Left hindlimb (tissue), 1 donor: ENCODE results near the gene DHRS7.

Source experiments
- DNase-seq: peaks from one replicate; pipeline ENCODE4 v3.0.0-alpha.2; 2018

Gene DHRS7

GRCh38 chr14:60184905-60185555, 19.8 kb upstream of the DHRS7 start:
- DNase-seq, result no peak

GRCh38 chr14:60184146-60184904, 19.1 kb upstream of the DHRS7 start:
- DNase-seq, result no peak

GRCh38 chr14:60183741-60184140, 18.5 kb upstream of the DHRS7 start:
- DNase-seq, result no peak

- DNase-seq, result no peak
Measured at GRCh38 chr14:60183138-60183537, 17.9 kb upstream of the DHRS7 start.

GRCh38 chr14:60179431-60179869, 14.3 kb upstream of the DHRS7 start:
- DNase-seq, result no peak

- no peak for DNase-seq
Measured at GRCh38 chr14:60178820-60179219, 13.6 kb upstream of the DHRS7 start.

- no peak for DNase-seq
Measured at GRCh38 chr14:60178164-60178563, 13.0 kb upstream of the DHRS7 start.

GRCh38 chr14:60175255-60175902, 10.2 kb upstream of the DHRS7 start:
- DNase-seq, result no peak

GRCh38 chr14:60174352-60175254, 9.4 kb upstream of the DHRS7 start:
- no peak for DNase-seq

- no peak for DNase-seq
Measured at GRCh38 chr14:60171690-60172089, 6.5 kb upstream of the DHRS7 start.

GRCh38 chr14:60170948-60171347, 5.8 kb upstream of the DHRS7 start:
- DNase-seq, result no peak

- DNase-seq, result no peak
Measured at GRCh38 chr14:60169722-60170121, 4.5 kb upstream of the DHRS7 start.

- DNase-seq, result no peak
Measured at GRCh38 chr14:60166142-60166541, 944 bp upstream of the DHRS7 start.

GRCh38 chr14:60165547-60165876, 314 bp upstream of the DHRS7 start:
- no peak for DNase-seq

- no peak for DNase-seq
Measured at GRCh38 chr14:60164404-60164711, 840 bp downstream of the DHRS7 start.

GRCh38 chr14:60163693-60164092, 1.5 kb downstream of the DHRS7 start:
- DNase-seq, result no peak

- DNase-seq, result no peak
Measured at GRCh38 chr14:60161196-60162107, 3.7 kb downstream of the DHRS7 start.

GRCh38 chr14:60160422-60160821, 4.8 kb downstream of the DHRS7 start:
- DNase-seq, result no peak

- DNase-seq, result no peak
Measured at GRCh38 chr14:60154671-60155070, 10.5 kb downstream of the DHRS7 start.

- DNase-seq, result no peak
Measured at GRCh38 chr14:60153991-60154390, 11.2 kb downstream of the DHRS7 start.

- DNase-seq, result peak; percentile 48
Measured at GRCh38 chr14:60151715-60152114, 13.5 kb downstream of the DHRS7 start.

- no peak for DNase-seq
Measured at GRCh38 chr14:60134702-60135101, 30.5 kb downstream of the DHRS7 start.
